OCI-LY3 (cell line): ENCODE measurements around the gene RFC1.

Experiments
- EZH2phosphoT487 ChIP-seq: fragments of 200-600 bp; shearing (Covaris generic); IDR thresholded peaks from 2 replicates; pipeline ENCODE4 v1.6.1; 2018; ENCODE audit warnings: antibody characterized with exemption, mixed run types, low read depth
- TF ChIP-seq, protein P1 (sequence below): fragments of 200-600, 300-600 bp; sonication (generic); IDR thresholded peaks from 2 replicates; pipeline ENCODE4 v1.5.1; 2014; ENCODE audit warnings: antibody characterized with exemption, low read length, low read depth

DNA sequence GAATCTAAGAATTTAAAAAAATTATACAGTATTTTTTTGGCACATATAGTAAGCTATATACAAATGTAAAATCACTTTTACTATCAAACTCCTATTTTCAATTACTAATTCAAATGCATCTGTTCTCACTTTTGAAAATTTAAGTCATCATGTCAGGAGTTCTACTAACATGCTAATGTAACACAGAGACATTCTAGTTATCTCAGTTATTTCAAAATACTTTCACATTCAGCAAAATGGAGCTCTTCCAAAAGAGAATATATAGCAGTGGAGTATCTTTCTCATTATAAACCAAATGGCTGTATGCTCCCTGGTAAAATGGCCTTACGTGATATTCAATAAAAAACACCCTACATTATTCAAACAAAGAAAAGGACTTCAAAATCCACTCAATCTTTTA, 42.3 kb downstream of the RFC1 start:
- TF ChIP-seq, protein P1, sequence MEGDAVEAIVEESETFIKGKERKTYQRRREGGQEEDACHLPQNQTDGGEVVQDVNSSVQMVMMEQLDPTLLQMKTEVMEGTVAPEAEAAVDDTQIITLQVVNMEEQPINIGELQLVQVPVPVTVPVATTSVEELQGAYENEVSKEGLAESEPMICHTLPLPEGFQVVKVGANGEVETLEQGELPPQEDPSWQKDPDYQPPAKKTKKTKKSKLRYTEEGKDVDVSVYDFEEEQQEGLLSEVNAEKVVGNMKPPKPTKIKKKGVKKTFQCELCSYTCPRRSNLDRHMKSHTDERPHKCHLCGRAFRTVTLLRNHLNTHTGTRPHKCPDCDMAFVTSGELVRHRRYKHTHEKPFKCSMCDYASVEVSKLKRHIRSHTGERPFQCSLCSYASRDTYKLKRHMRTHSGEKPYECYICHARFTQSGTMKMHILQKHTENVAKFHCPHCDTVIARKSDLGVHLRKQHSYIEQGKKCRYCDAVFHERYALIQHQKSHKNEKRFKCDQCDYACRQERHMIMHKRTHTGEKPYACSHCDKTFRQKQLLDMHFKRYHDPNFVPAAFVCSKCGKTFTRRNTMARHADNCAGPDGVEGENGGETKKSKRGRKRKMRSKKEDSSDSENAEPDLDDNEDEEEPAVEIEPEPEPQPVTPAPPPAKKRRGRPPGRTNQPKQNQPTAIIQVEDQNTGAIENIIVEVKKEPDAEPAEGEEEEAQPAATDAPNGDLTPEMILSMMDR, result no peak
- TF ChIP-seq EZH2phosphoT487, result no peak
